ENCODE results near the gene CST3. TPM values are rescaled to one million over a fixed set of nuclear protein-coding genes. Genes with fewer than 3 reads are reported as not detected.
"Not testable (repeated sequence)": the region's sequence is repeated elsewhere in the genome, so short reads cannot be mapped to it uniquely, and the experiment has no call there.

The CST3 gene
- polyA plus RNA-seq, 1 donor (not counting 4 experiments of a cell fraction or from before 2014, with no cell fraction given), result 194 TPM

GRCh38 chr20:23636908-23637281 lies 860 bp downstream of the CST3 start:
- dilution Hi-C loops (cut with MboI; ENCODE audit: extremely low pct_ligation_motif_present, low sequenced_read_pairs), result no loop called here
- H3K9me3 ChIP-seq (ENCODE audit: control insufficient read depth, low read depth, low read length), result no peaks in the 10 kb centered on the region

GRCh38 chr20:23636182-23636907 lies 1.4 kb downstream of the CST3 start:
- Histone ChIP-seq H3K27ac (ENCODE audit: control insufficient read depth, insufficient read depth, low read length) (peak overlapping the region; percentile 69), H3K79me2 (ENCODE audit: control insufficient read depth, insufficient read depth, low read length) (peaks cover 24% of the 10 kb centered on the region), H3K9ac (ENCODE audit: control insufficient read depth, extremely low read depth, insufficient read depth, low read length) (peak overlapping the region; percentile 91), H3K4me3 (ENCODE audit: control insufficient read depth in 2 of 3, extremely low read depth in 1 of 3, insufficient read depth in 2 of 3, low read depth in 1 of 3, low read length in 3 of 3) (peak overlapping the region; percentile 74 to 92 (median 77)), H3K9me1 (ENCODE audit: control insufficient read depth, extremely low read depth, insufficient read depth, low read length) (peaks cover 4% of the 10 kb centered on the region), H3K9me3 (ENCODE audit: control insufficient read depth, low read depth, low read length) (no peaks in the 10 kb centered on the region), H3K27me3 (ENCODE audit: control insufficient read depth, extremely low read depth, insufficient read depth, low read length) (no peaks in the 10 kb centered on the region), H4K20me1 (ENCODE audit: control insufficient read depth, extremely low read depth, insufficient read depth, low read length) (no peaks in the 10 kb centered on the region), H3K36me3 (ENCODE audit: control insufficient read depth in 2 of 2, extremely low read depth in 1 of 2, insufficient read depth in 2 of 2, low read length in 2 of 2) (peaks cover 13 to 15% of the 10 kb centered on the region in 2 experiments), H2AFZ (ENCODE audit: control insufficient read depth, low read length) (no peak overlapping the region), H3K4me2 (ENCODE audit: control insufficient read depth, extremely low read depth, insufficient read depth, low read depth, low read length) (peak overlapping the region; percentile 88), H3K4me1 (ENCODE audit: control insufficient read depth, extremely low read depth, insufficient read depth, low read length) (peaks cover 34% of the 10 kb centered on the region)
- dilution Hi-C loops (cut with MboI; ENCODE audit: extremely low pct_ligation_motif_present, low sequenced_read_pairs), result no loop called here
- DNase-seq (ENCODE audit: low read depth, low spot score) (no peak), FAIRE-seq (no peak)
- TF ChIP-seq EZH2 (IDR thresholded peaks at IDR 0.05; ENCODE audit: low read length) (no peak), CTCF (optimal IDR thresholded peaks at IDR 0.05 in 1 of 3, IDR thresholded peaks at IDR 0.05 in 1 of 3, conservative IDR thresholded peaks at IDR 0.05 in 1 of 3; ENCODE audit: extremely low read depth in 1 of 3, insufficient read depth in 2 of 3, low read length in 3 of 3) (no peak)

More at GRCh38 chr20:23636908-23637281, 860 bp downstream of the CST3 start:
- Histone ChIP-seq H3K9ac (ENCODE audit: control insufficient read depth, extremely low read depth, insufficient read depth, low read length) (peak overlapping the region; percentile 91), H3K4me3 (ENCODE audit: control insufficient read depth in 2 of 3, extremely low read depth in 1 of 3, insufficient read depth in 2 of 3, low read depth in 1 of 3, low read length in 3 of 3) (peak overlapping the region; percentile 74 to 92 (median 77)), H3K27ac (ENCODE audit: control insufficient read depth, insufficient read depth, low read length) (peak overlapping the region; percentile 69), H4K20me1 (ENCODE audit: control insufficient read depth, extremely low read depth, insufficient read depth, low read length) (no peaks in the 10 kb centered on the region), H3K79me2 (ENCODE audit: control insufficient read depth, insufficient read depth, low read length) (peaks cover 24% of the 10 kb centered on the region), H3K4me1 (ENCODE audit: control insufficient read depth, extremely low read depth, insufficient read depth, low read length) (peaks cover 34% of the 10 kb centered on the region), H3K27me3 (ENCODE audit: control insufficient read depth, extremely low read depth, insufficient read depth, low read length) (no peaks in the 10 kb centered on the region), H3K36me3 (ENCODE audit: control insufficient read depth in 2 of 2, extremely low read depth in 1 of 2, insufficient read depth in 2 of 2, low read length in 2 of 2) (peaks cover 13 to 15% of the 10 kb centered on the region in 2 experiments), H3K9me1 (ENCODE audit: control insufficient read depth, extremely low read depth, insufficient read depth, low read length) (peaks cover 4% of the 10 kb centered on the region), H2AFZ (ENCODE audit: control insufficient read depth, low read length) (no peak overlapping the region), H3K4me2 (ENCODE audit: control insufficient read depth, extremely low read depth, insufficient read depth, low read depth, low read length) (peak overlapping the region; percentile 88)
- DNase-seq (ENCODE audit: low read depth, low spot score) (no peak), FAIRE-seq (no peak)
- TF ChIP-seq EZH2 (IDR thresholded peaks at IDR 0.05; ENCODE audit: low read length) (no peak), CTCF (optimal IDR thresholded peaks at IDR 0.05 in 1 of 3, IDR thresholded peaks at IDR 0.05 in 1 of 3, conservative IDR thresholded peaks at IDR 0.05 in 1 of 3; ENCODE audit: extremely low read depth in 1 of 3, insufficient read depth in 2 of 3, low read length in 3 of 3) (no peak)

- H3K27me3 ChIP-seq (ENCODE audit: control insufficient read depth, extremely low read depth, insufficient read depth, low read length); DNase-seq (ENCODE audit: low read depth, low spot score); H3K9me1 ChIP-seq (ENCODE audit: control insufficient read depth, extremely low read depth, insufficient read depth, low read length); H3K9ac ChIP-seq (ENCODE audit: control insufficient read depth, extremely low read depth, insufficient read depth, low read length); H3K9me3 ChIP-seq (ENCODE audit: control insufficient read depth, low read depth, low read length); H3K4me3 ChIP-seq (ENCODE audit: control insufficient read depth in 2 of 3, extremely low read depth in 1 of 3, insufficient read depth in 2 of 3, low read depth in 1 of 3, low read length in 3 of 3); H2AFZ ChIP-seq (ENCODE audit: control insufficient read depth, low read length); H4K20me1 ChIP-seq (ENCODE audit: control insufficient read depth, extremely low read depth, insufficient read depth, low read length); dilution Hi-C loops (cut with MboI; ENCODE audit: extremely low pct_ligation_motif_present, low sequenced_read_pairs): not testable (repeated sequence)
- Histone ChIP-seq H3K79me2 (ENCODE audit: control insufficient read depth, insufficient read depth, low read length) (peaks cover 24% of the 10 kb centered on the region), H3K4me1 (ENCODE audit: control insufficient read depth, extremely low read depth, insufficient read depth, low read length) (peaks cover 34% of the 10 kb centered on the region), H3K4me2 (ENCODE audit: control insufficient read depth, extremely low read depth, insufficient read depth, low read depth, low read length) (peak overlapping the region; percentile 88), H3K27ac (ENCODE audit: control insufficient read depth, insufficient read depth, low read length) (peak overlapping the region; percentile 69), H3K36me3 (ENCODE audit: control insufficient read depth in 2 of 2, extremely low read depth in 1 of 2, insufficient read depth in 2 of 2, low read length in 2 of 2) (peaks cover 13 to 15% of the 10 kb centered on the region in 2 experiments)
- FAIRE-seq, result peak; percentile 97
Measured at GRCh38 chr20:23635768-23636090, 2.0 kb downstream of the CST3 start.
